ENCODE results near the gene MRPL10. TPM values are rescaled to one million over a fixed set of nuclear protein-coding genes. Genes with fewer than 3 reads are reported as not detected.

The MRPL10 gene
- total and polyA plus RNA-seq, 2 donors (not counting 3 experiments of a cell fraction or from before 2014, with no cell fraction given) = 43.4 to 84.0 TPM

GRCh38 chr17:47872651-47873161 lies 41.4 kb upstream of the MRPL10 start:
- FAIRE-seq = no peak
- Histone ChIP-seq H3K79me2 (ENCODE audit: control insufficient read depth, insufficient read depth, low read length) (no peaks in the 10 kb centered on the region), H3K36me3 (ENCODE audit: control insufficient read depth in 2 of 2, extremely low read depth in 1 of 2, insufficient read depth in 2 of 2, low read length in 2 of 2) (no peaks in the 10 kb centered on the region), H3K27me3 (ENCODE audit: control insufficient read depth in 2 of 2, insufficient read depth in 2 of 2, low read length in 2 of 2) (peaks cover 47 to 60% of the 10 kb centered on the region in 2 experiments), H3K4me1 (ENCODE audit: control insufficient read depth, extremely low read depth, insufficient read depth, low read length) (no peaks in the 10 kb centered on the region), H3K4me3 (replicated peaks in 1 of 3; ENCODE audit: insufficient read depth in 1 of 3, low read depth in 1 of 3, low read length in 3 of 3) (no peak overlapping the region), H3K4me2 (ENCODE audit: insufficient read depth, low read length) (no peak overlapping the region), H3K9ac (replicated peaks; ENCODE audit: extremely low read depth, insufficient read depth, low read length) (no peak overlapping the region), H3K27ac (ENCODE audit: insufficient read depth, low read depth, low read length) (no peak overlapping the region), H4K20me1 (replicated peaks; ENCODE audit: control insufficient read depth, extremely low read depth, insufficient read depth, low read length) (no peaks in the 10 kb centered on the region), H3K9me1 (replicated peaks; ENCODE audit: control insufficient read depth, extremely low read depth, insufficient read depth, low read length) (no peaks in the 10 kb centered on the region), H2AFZ (ENCODE audit: low read depth, low read length) (no peak overlapping the region), H3K9me3 (replicated peaks; ENCODE audit: control insufficient read depth, insufficient read depth, low read length) (no peaks in the 10 kb centered on the region)
- ChIA-PET POLR2A (no interaction called here), CTCF (interaction anchor here (0.9 to 1.5 kb wide), 3 partner anchors 17 to 30 kb away, joined by 3 to 4 read pairs (median 4); partner anchors contain the start of gene SP6)
- no peak for TF ChIP-seq POLR2AphosphoS5 (IDR thresholded peaks at IDR 0.05; ENCODE audit: insufficient read depth, low read depth, low read length)
- no peak for TF ChIP-seq MAX (IDR thresholded peaks at IDR 0.05; ENCODE audit: insufficient read depth, insufficient read length)
- TF ChIP-seq CTCF (IDR thresholded peaks at IDR 0.05; ENCODE audit: extremely low read depth in 1 of 2, insufficient read depth in 1 of 2, low read depth in 1 of 2, low read length in 2 of 2) = no peak
- no peak for TF ChIP-seq GATA2 (IDR thresholded peaks at IDR 0.05; ENCODE audit: insufficient read depth, insufficient read length, low read depth, low read length)
- TF ChIP-seq EZH2 (IDR thresholded peaks at IDR 0.05; ENCODE audit: borderline replicate concordance, low read depth, low read length, severe bottlenecking) = no peak
- TF ChIP-seq JUN (IDR thresholded peaks at IDR 0.05; ENCODE audit: borderline replicate concordance, insufficient read depth, insufficient read length, low read depth) = no peak
- TF ChIP-seq MYC (IDR thresholded peaks at IDR 0.05; ENCODE audit: low read depth, low read length) = no peak
- no peak for TF ChIP-seq FOS (IDR thresholded peaks at IDR 0.05; ENCODE audit: borderline replicate concordance, insufficient read depth, low read length)
- no peak for TF ChIP-seq POLR2A (IDR thresholded peaks at IDR 0.05; ENCODE audit: low read depth, low read length)
- intact Hi-C loops (cut with micrococcal nuclease) (no loop called here), dilution Hi-C loops (cut with MboI; ENCODE audit: extremely low pct_ligation_motif_present, low sequenced_read_pairs) (no loop called here)
- no TSS peak for BruUV-seq (replicated peaks)
- DNase-seq (ENCODE audit: low read depth, low spot score) = no peak
